ENCODE data around the gene RPL3.

RPL3 gene

DNA sequence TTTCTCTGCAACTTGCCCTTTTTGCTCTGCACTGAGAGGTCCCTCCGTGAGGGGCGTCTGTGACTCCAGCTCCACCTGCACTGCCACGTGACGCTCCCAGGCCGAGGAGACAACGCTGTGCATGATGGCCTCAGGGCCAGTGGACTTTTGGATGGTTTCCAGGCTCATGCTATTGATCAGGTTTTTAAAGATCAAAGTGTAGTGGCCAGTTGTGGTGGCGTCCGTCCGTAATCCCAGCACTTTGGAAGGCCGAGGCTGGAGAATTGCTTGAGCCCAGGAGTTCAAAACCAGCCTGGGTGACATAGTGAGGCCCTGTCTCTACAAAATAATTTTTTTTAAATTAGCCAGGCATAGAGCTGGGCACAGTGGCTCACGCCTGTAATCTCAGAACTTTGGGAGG is 16.1 kb downstream of the RPL3 start:
- no peak for DNase-seq (ENCODE audit: low read depth)
- no peak overlapping the region for H3K4me3 ChIP-seq (ENCODE audit: low read depth, low read length)
- in situ Hi-C loops (cut with HindIII; ENCODE audit: low sequenced_read_pairs), result no loop called here
- TF ChIP-seq, protein P1, sequence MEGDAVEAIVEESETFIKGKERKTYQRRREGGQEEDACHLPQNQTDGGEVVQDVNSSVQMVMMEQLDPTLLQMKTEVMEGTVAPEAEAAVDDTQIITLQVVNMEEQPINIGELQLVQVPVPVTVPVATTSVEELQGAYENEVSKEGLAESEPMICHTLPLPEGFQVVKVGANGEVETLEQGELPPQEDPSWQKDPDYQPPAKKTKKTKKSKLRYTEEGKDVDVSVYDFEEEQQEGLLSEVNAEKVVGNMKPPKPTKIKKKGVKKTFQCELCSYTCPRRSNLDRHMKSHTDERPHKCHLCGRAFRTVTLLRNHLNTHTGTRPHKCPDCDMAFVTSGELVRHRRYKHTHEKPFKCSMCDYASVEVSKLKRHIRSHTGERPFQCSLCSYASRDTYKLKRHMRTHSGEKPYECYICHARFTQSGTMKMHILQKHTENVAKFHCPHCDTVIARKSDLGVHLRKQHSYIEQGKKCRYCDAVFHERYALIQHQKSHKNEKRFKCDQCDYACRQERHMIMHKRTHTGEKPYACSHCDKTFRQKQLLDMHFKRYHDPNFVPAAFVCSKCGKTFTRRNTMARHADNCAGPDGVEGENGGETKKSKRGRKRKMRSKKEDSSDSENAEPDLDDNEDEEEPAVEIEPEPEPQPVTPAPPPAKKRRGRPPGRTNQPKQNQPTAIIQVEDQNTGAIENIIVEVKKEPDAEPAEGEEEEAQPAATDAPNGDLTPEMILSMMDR (IDR thresholded peaks at IDR 0.05; ENCODE audit: low read depth, low read length, missing control alignments), result no peak

DNA sequence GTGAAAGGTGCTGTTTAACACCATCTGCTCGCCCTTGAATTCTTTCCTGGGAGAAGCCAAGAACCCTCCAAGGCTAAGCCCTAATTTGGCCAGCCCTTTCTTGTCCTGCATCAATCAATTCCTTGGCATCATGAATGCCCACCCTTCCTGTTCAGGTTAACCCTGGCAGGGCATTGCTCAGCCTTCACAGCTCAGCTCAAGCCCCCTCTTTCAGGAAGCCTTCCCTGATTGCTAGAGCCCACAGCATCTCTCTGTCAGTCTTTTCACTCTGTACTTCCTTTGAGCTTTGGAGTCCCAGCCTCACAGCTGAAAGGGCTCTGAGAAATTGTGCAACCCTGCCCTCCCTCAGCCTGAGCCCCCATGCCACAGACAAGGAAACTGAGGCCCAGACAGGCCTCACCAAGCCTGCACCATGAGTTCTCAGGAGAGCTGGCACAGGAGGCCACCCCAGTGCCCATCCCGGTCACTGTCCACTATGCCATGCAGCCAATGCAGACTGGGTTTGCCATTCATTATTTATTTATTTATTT is 16.9 kb downstream of the RPL3 start:
- in situ Hi-C loops (cut with HindIII; ENCODE audit: low sequenced_read_pairs), result no loop called here
- DNase-seq (ENCODE audit: low read depth), result no peak
- H3K4me3 ChIP-seq (ENCODE audit: low read depth, low read length), result no peak overlapping the region
- TF ChIP-seq, protein P1 (IDR thresholded peaks at IDR 0.05; ENCODE audit: low read depth, low read length, missing control alignments), result no peak

DNA sequence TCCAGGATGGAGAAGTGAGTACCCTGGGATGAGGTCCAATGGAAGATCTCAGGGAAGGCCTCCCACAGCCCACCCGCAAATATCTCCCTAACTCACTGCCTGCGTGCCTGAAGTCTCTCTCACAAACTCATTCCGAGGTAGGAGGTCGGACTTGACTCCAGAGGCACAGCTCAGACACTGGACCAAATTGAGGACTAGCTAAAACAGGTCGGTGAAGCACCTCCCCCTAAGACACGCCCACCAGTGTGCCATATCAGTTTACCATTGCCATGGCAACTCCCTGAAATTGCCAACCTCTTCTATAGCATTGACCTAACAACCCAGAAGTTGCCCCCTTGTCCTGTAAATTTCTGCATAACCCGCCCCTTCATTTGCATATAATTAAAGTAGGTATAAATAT is 17.5 kb downstream of the RPL3 start:
- in situ Hi-C loops (cut with HindIII; ENCODE audit: low sequenced_read_pairs), result no loop called here
- DNase-seq (ENCODE audit: low read depth), result no peak
- no peak overlapping the region for H3K4me3 ChIP-seq (ENCODE audit: low read depth, low read length)
- TF ChIP-seq, protein P1 (IDR thresholded peaks at IDR 0.05; ENCODE audit: low read depth, low read length, missing control alignments), result no peak

DNA sequence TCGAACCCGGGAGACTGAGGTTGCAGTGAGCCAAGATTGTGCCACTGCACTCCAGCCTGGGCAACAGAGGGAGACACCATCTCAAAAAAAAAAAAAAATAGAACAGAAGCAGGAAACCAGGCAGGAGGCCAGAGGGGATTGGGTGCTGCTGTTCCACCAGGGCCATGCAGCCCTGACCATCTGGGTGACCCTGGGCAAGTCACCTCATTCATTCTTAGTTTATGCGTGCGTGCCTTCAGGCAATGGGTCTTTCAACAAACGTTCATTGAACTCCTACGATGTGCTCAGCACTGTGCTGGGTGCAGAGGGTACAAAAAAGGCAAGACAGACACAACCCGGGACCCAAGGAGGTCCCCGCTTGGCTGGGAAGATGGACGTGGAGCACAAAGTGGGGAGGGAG is 18.3 kb downstream of the RPL3 start:
- TF ChIP-seq, protein P1 (IDR thresholded peaks at IDR 0.05; ENCODE audit: low read depth, low read length, missing control alignments), result no peak
- H3K4me3 ChIP-seq (ENCODE audit: low read depth, low read length), result no peak overlapping the region
- no peak for DNase-seq (ENCODE audit: low read depth)
- in situ Hi-C loops (cut with HindIII; ENCODE audit: low sequenced_read_pairs), result no loop called here

DNA sequence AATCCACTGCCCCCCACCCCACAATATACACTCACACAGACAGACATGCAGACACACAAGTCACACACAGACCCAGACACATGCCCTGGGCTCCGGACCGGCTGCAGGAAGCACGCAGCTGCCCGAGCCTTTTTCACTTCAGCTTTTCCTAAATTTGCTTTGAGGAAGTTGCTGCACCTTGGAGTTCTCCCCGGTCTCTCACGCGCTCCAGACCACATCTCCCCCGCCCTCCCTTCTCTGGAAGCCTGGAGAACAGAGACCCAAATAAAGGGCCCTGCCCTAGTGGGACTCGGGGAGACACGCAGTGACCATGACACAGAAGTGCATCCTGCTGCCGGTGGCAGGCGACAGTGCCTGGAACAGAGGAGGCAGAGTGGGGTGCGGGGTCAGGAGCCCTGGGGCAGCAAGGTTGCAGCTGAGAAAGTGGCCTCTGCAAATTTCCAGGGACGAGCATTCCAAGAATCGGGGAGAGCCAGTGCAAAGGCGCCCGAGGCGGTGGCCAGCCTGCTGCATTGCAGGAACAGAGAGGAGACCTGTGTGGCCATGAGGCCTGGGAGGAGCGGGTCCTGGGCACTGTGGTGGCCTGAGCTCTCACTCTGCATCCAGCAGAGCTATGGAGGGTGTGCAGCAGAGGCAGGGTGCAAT is 19.1 kb downstream of the RPL3 start:
- in situ Hi-C loops (cut with HindIII; ENCODE audit: low sequenced_read_pairs), result no loop called here
- no peak for DNase-seq (ENCODE audit: low read depth)
- TF ChIP-seq, protein P1 (IDR thresholded peaks at IDR 0.05; ENCODE audit: low read depth, low read length, missing control alignments), result no peak
- H3K4me3 ChIP-seq (ENCODE audit: low read depth, low read length), result no peak overlapping the region

DNA sequence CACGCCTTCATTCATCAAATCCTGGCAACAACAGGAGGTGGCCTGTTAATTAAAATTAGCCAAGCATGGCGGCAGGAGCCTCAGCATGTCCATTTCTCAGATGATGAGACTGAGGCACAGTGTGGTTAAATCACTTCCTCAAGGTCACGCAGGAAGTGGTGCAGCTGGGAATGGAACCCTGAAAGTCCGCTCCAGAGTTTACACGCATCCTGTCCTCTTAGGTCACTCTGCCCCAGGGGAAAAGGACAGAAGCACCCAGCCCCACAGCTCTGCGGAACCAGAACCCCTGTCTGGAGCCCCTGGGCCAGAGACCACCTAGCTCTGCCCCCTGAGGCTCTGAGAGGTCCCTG is 19.6 kb downstream of the RPL3 start:
- no peak overlapping the region for H3K4me3 ChIP-seq (ENCODE audit: low read depth, low read length)
- no peak for DNase-seq (ENCODE audit: low read depth)
- TF ChIP-seq, protein P1 (IDR thresholded peaks at IDR 0.05; ENCODE audit: low read depth, low read length, missing control alignments), result no peak
- in situ Hi-C loops (cut with HindIII; ENCODE audit: low sequenced_read_pairs), result no loop called here

Data from astrocyte of the cerebellum (primary cell).